ENCODE data around the gene RTN4RL1. TPM values are rescaled to one million over a fixed set of nuclear protein-coding genes. Genes with fewer than 3 reads are reported as not detected.

Gene RTN4RL1
- total RNA-seq, 4 donors from 2014 or later, result 1.4 to 4.9 (median 1.9) TPM; not detected in 1

- Histone ChIP-seq H3K27ac (no peak overlapping the region), H3K9me3 (no peaks in the 10 kb centered on the region), H3K27me3 (no peaks in the 10 kb centered on the region), H3K4me3 (no peak overlapping the region), H3K36me3 (no peaks in the 10 kb centered on the region), H3K4me1 (no peaks in the 10 kb centered on the region)
- intact Hi-C loops (cut with DNase I; ENCODE audit: low total_unique reads), result no loop called here
- DNase-seq, result no peak
- TF ChIP-seq CTCF (IDR thresholded peaks at IDR 0.05), result no peak
- TF ChIP-seq POLR2A (IDR thresholded peaks at IDR 0.05), result no peak
These were observed 84.3 kb downstream of the RTN4RL1 start for GRCh38 chr17:1940810-1941185.

DNA sequence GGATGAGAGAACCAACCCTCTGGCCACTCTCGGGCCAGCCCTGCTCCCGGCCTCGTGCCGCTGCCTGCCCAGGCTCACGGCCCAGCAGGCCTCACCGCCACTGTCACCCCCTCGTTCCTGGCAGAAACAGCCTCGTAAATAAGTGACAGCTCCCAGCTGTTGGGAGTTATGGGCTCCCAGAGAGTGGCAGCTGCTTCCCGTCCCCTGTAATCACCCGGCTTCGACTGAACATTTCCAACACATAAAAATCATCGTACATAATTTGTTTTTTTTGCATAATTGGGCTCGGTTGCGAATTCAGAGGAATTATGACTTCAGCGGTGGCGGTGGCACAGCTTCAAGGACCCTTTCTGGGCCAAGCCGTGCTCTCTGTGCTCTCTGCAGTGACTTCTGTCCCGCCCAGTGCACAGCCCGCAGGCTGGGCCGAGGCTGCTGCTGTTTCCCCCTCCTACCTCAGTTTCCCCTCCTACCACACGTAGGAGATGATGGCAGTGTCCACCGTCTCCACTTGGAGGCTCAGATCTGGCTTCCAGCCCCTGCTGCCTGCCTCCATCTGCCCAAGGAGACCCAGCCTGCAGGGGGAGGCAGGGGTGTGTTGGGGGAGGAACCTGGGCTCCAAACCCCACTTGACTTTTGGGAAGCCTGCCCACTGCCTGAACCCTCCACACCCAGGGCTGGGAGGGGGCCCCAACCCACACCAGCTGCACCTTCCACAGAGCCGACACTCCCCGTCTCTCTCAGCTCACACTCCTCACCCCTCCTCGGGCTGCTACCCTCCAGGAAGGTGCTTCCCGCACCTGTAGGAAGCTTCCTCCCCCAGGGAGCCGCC, 84.9 kb downstream of the RTN4RL1 start:
- TF ChIP-seq CTCF (IDR thresholded peaks at IDR 0.05), result no peak
- no peak for TF ChIP-seq POLR2A (IDR thresholded peaks at IDR 0.05)
- Histone ChIP-seq H3K4me3 (no peak overlapping the region), H3K9me3 (no peaks in the 10 kb centered on the region), H3K27ac (no peak overlapping the region), H3K4me1 (no peaks in the 10 kb centered on the region), H3K36me3 (no peaks in the 10 kb centered on the region), H3K27me3 (no peaks in the 10 kb centered on the region)
- DNase-seq, result no peak
- intact Hi-C loops (cut with DNase I; ENCODE audit: low total_unique reads), result no loop called here

DNA sequence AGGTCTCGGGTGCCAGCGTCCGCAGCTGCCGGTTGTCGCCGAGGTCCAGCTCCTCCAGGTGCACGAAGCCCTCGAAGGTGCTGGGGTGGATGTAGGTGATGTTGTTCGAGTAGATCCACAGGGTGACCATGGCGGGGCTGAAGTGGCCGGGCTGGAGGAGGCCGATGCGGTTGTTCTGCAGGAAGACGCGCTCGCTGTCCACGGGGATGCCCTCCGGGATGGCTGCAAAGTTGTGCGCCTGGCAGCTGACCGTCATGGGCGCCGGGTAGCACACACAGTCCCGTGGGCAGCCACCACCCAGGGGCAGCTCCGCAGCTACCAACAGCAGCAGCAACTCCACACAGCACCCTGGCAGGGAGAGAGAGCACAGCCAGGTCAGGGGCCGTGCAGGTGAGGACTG, 87.7 kb downstream of the RTN4RL1 start:
- no peak for TF ChIP-seq CTCF (IDR thresholded peaks at IDR 0.05)
- TF ChIP-seq POLR2A (IDR thresholded peaks at IDR 0.05), result no peak
- H3K27ac ChIP-seq, result no peak overlapping the region
- intact Hi-C loops (cut with DNase I; ENCODE audit: low total_unique reads), result no loop called here

GRCh38 chr17:1936766-1937165, 88.4 kb downstream of the RTN4RL1 start:
- no peaks in the 10 kb centered on the region for H3K27me3 ChIP-seq

More for the DNA sequence above, 87.7 kb downstream of the RTN4RL1 start:
- H3K27me3 ChIP-seq, result no peaks in the 10 kb centered on the region
- no peak for DNase-seq
- H3K9me3 ChIP-seq, result no peaks in the 10 kb centered on the region
- no peaks in the 10 kb centered on the region for H3K36me3 ChIP-seq
- H3K4me3 ChIP-seq, result no peak overlapping the region
- H3K4me1 ChIP-seq, result no peaks in the 10 kb centered on the region

More at GRCh38 chr17:1936766-1937165, 88.4 kb downstream of the RTN4RL1 start:
- no peak for TF ChIP-seq POLR2A (IDR thresholded peaks at IDR 0.05)
- TF ChIP-seq CTCF (IDR thresholded peaks at IDR 0.05), result no peak
- Histone ChIP-seq H3K27ac (no peak overlapping the region), H3K36me3 (no peaks in the 10 kb centered on the region), H3K4me3 (no peak overlapping the region), H3K9me3 (no peaks in the 10 kb centered on the region), H3K4me1 (no peaks in the 10 kb centered on the region)
- intact Hi-C loops (cut with DNase I; ENCODE audit: low total_unique reads), result no loop called here
- no peak for DNase-seq
